Effector CD4-positive, alpha-beta T cell (primary cell): ENCODE results near the gene NDUFAF2.

Source experiments
- DNase-seq: peaks from one replicate; pipeline ENCODE4 v3.0.0-alpha.2; 2020

The NDUFAF2 gene

DNA sequence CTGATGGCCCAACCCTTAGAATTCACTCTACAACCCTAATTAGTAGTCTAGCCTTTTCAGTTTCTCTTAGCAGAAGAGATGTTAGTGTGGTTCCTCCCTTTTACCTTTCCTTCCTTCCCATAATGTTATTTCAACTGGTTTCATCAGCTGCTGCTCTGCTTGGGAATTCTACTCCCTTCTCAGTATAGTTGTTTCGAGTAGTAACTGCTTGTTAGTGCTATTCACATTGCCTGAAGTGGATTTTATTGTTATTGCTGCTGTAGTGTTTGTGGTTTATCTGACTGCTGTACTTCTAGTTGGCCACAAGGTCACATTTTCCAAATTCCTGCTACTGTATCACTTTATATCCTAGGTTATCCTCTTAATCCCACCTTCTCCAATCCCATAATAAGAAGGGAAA is 187.6 kb downstream of the NDUFAF2 start:
- no peak for DNase-seq

DNA sequence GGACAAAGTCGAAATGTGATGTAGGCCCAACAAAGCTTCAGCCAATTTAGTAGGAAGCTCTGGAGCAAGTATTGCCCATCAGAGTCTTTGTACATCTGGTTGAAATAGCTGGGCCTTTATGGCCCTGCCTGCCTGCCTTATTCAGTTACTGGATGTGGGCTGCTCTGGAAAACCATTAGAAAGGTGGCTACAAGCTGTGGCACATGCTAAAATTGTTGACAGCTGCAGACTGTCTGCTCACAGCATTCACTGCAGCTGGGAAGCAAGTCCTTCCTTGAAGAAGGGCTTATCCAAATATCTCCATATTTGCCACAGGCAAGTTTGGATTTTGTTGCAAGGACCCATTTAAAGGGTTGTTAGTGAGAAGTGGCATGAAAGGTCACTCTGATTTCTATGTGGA is 192.8 kb downstream of the NDUFAF2 start:
- no peak for DNase-seq

GRCh38 chr5:61139094-61139873 is 194.3 kb downstream of the NDUFAF2 start:
- no peak for DNase-seq

GRCh38 chr5:61139931-61140330 is 194.9 kb downstream of the NDUFAF2 start:
- DNase-seq, result no peak

- no peak for DNase-seq
These were observed 196.8 kb downstream of the NDUFAF2 start for GRCh38 chr5:61141801-61142200.

DNA sequence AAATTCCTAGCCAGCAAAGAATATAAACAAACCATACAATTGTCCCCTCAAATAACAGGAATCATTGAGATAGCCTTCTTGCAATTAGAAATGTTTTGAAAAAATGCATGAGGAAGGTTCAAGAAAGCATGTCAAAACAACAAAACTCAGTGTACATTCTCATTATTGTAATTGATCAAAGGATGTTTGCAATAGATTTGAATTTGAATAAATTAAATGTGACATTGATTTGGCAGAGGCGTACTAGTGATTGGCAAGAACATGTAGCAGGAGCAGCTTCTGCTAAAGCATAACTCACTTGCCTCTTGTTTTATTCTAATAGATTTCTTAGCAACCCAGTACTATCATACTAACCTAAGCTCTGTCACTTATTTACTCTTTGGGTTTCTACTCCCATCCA is 197.4 kb downstream of the NDUFAF2 start:
- DNase-seq, result no peak

DNA sequence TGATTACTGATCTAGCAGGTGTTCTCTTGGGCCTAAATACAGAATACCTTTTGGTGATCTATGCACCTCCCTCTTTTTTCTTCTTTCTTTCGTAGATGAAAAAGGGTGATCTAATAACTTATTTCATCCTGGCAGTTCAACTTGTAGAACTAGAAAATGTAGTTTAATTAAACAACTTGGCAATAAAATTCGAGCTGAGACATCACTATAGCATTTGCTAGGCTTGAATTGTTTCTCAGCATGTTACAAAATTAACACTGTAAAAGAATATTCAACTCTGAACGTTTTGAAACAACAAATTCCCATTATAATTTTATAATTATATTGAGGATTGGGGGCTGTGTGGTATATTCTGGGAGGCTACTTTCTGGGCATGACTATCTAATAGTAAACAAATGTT is 197.8 kb downstream of the NDUFAF2 start:
- no peak for DNase-seq

GRCh38 chr5:61148515-61148914 is 203.5 kb downstream of the NDUFAF2 start:
- DNase-seq, result no peak

GRCh38 chr5:61151893-61152292 is 206.9 kb downstream of the NDUFAF2 start:
- no peak for DNase-seq

DNA sequence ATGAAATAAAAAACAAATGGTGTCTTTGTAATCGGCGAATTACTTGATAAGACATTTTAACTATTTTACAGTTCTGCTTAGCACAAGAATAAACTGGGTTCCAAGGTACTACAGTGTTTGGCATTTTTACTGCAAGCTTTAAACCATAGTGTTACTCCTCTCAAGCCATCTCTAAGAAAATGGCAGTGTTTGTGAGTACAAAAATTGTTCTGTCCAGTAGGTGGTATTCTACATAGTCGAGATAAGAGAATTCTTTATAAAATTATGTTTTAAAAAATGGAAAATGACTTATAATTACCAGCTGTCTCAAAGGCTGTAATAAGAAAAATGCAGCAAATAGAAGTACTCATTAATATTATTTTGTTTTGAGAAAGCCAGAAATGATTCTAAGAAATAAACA is 214.1 kb downstream of the NDUFAF2 start:
- DNase-seq, result no peak

DNA sequence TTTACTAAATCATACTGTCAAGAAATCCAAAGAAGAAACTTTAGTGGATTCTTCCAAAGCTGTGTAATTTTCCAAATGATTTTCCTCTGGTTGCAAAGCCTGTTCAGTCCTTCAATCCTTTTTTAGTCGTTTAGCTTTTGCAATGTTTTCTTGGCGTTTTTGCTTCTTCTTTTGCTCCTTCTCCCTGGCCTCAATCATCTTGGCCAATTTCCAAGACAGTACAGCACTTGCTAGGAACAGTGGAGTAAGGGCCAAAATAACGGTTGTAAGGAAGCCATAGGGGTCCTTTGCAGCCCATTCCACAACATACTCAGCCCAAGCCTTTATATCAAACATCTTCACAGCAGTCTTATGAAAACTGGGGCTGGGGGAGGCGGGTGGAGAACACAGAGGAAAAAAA is 214.8 kb downstream of the NDUFAF2 start:
- DNase-seq, result no peak

- no peak for DNase-seq
These were observed 215.5 kb downstream of the NDUFAF2 start for GRCh38 chr5:61160497-61160896.

GRCh38 chr5:61162010-61162831 is 217.2 kb downstream of the NDUFAF2 start, which contains the start of gene SMIM15:
SMIM15 (minus strand) TSS chr5:61162468; CDS start chr5:61160171, 2,297 bp downstream.
- peak; percentile 67 for DNase-seq

GRCh38 chr5:61162832-61163567 is 218.0 kb downstream of the NDUFAF2 start:
- DNase-seq, result no peak

DNA sequence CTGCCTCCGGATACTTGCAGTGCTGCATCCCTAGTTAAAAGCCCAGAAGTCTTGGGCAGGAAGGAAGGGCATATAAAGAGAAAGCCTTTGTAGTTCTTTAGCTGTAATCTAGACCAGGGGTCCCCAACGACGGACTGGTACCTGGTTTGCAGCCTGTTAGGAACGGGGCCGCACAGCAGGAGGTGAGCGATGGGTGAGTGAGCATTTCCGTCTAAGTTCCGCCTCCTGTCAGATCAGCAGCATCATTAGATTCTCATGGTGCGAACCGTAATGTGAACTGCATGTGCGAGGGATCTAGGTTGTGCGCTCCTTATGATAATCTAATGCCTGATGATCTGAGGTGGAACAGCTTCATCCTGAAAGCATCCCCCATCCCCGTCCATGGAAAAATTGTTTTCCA is 218.9 kb downstream of the NDUFAF2 start:
- no peak for DNase-seq

DNA sequence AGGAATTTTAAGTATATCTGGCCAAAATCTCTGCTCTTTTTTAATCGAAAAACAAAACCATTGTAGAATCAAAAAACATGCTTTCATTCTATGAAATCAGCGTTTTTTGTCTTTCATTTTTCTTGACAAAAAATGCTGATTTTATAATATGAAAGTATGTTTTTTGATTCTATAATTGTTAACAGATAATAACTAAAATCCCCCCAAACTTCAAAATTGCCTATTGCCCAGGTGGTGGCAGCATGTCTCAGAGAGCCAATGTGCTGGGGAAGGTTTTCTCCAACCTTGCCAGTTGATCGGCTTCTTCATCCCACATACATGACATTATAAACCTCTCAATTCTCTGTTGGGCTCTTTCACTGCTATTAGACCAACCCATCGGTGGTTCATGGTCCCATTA is 222.4 kb downstream of the NDUFAF2 start:
- DNase-seq, result no peak

- DNase-seq, result no peak
These were observed 223.9 kb downstream of the NDUFAF2 start for GRCh38 chr5:61168951-61169350.

DNA sequence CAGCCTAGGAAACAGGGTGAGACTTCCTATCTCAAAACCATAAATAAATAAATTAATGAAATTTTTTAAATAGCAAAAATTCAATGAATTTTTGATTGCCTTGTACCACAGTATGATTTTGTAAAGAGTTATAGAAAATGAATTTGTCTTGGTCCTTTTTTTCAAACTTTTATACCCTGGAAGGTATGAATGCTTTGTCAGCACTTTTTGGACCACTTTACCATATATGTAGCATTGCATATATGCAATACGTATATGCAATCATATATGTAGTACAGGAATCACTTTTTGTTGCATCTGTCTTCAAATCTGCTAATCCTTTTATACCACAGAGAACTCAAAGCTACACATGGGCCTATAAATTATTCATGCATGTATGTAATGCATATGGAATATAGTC is 226.5 kb downstream of the NDUFAF2 start:
- DNase-seq, result no peak

DNA sequence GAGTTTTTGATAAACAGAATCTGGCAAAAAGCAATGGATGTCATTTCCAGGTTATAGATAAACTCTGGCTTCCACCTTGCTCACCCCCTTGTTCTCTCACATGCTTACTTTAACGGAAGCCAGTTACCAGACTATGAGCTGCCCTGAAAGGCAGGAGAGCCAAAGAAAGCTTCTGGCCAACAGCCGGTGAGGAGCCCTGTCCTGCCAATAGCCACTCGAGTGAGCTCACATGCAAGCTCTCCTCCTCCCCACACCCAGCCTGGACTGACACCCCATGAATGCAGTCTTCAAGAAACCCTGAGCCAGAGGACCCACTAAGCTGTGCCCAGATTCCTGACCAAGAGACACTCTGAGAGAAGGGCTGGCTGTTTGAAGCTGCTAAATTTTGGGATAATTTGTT is 231.6 kb downstream of the NDUFAF2 start:
- DNase-seq, result no peak

DNA sequence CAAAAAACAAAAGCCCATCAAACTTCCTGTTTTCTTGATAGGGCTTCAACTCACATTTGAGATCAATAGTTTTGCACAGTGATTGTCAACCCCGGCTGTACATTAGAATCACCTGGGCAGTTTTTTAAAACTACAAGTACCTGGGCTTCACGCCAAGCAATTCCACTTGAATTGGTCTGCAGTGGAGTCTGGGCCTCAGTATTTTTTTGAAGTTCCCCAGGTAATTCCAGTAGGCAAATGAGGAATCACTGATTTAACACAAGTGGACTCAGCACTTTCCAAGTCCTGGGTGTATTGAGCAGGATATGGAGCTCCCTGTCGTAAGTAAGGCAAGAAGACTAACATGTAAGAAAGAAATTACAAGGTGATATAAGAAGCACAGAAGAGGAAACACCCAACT is 232.1 kb downstream of the NDUFAF2 start:
- DNase-seq, result no peak

DNA sequence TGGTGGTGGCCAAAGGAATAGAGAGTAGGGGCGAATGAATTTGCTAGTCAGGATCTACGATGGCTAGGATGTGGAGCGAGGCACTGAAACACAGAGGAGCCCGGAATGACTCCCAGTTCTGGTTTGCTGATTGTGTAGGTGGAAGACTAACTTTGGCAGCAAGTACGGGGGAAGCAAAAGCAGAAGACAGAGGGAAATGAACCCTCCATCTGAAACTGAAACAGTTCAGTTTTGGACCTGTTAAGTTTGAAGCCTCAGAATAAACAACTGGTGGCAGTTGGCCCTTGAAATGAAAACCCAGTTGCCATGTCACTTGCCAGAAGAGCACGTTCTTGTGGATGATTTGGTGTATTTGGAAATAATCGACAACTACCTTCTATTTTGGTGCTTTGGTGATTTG is 232.7 kb downstream of the NDUFAF2 start:
- no peak for DNase-seq

DNA sequence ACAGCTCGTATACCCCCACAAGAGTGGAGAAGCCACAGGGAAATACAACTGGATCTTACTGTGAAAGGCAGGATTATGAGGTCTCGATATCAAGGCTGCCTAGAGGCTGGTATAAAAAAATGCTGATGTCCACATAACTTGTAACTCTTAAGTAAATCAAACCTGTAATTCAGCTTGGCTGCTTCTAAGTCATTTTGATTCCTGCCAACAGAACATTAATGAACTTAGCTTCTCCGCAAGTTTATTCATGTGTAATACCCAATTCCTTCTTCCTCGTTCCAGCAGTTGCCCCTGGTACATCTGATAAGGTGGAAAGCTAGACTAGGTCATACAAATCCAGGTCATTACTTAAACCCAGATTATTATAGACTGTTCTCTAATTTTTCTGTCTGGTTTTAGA is 233.7 kb downstream of the NDUFAF2 start:
- DNase-seq, result no peak

DNA sequence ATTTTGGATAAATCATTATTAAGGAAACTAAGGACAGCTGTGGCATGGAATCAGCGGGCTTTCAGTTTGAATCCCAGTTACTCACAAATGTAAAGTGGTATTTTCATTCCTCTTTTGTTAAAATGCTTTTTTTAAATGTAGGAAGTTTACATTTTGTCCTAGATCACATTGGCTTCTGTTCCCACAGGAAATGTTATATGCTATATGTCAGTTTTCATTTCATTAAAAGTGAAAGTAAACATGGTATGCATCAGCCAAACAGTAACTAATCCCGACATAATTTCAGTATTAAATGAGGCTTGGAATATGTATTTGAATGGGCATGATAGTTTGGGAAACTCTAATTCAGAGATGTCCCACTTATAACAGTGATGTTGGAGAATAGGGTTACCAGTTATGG is 235.9 kb downstream of the NDUFAF2 start:
- DNase-seq, result no peak

- DNase-seq, result no peak
These were observed 237.4 kb downstream of the NDUFAF2 start for GRCh38 chr5:61182449-61182848.
